ENCODE measurements around the gene CCDC183.
"Not testable (repeated sequence)": the region's sequence is repeated elsewhere in the genome, so short reads cannot be mapped to it uniquely, and the experiment has no call there.

The CCDC183 gene

DNA sequence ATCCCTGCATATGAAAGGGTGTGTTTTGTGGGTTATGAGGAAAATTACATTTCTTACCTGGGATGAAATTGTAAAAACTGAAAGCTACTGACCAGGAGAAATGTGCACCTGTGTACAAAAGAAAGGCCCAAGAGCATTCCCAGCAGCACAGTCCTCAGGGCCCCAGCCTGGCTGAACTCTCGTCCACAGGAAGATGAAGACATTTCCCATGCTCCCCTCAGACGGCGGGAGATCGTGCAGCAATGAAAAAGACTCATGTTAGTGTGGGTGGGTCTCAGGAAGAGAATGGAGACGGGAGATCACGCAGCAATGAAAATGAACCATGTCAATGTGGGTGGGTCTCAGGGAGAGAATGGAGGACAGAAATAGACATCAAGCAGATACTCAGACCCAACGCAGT, 19.2 kb upstream of the CCDC183 start:
- DNase-seq (ENCODE audit: low read depth) = no peak
- no peak overlapping the region for H3K4me3 ChIP-seq (ENCODE audit: low read depth, low read length)
- TF ChIP-seq MYC (IDR thresholded peaks at IDR 0.05; ENCODE audit: low read depth, low read length) = no peak

DNA sequence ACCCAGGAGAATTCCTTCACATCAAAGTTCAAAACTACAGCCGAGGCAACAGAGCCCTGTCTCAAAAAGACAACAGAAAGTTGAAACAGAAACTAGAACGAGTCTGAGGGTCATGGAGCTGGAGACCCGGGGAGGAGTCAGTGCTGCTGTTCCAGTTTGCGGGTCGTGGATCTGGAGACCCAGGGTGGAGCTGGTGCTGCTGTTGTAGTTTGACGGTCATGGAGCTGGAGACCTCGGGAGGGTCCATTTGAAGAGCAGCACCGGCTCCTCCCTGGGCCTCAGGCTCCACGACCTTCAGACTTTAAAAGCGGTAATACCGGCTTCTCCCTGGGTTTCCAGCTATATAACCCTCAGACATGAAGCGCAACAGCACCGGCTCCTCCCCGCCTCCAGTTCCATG, 18.8 kb upstream of the CCDC183 start:
- H3K4me3 ChIP-seq (ENCODE audit: low read depth, low read length) = no peak overlapping the region
- DNase-seq (ENCODE audit: low read depth) = no peak
- TF ChIP-seq MYC (IDR thresholded peaks at IDR 0.05; ENCODE audit: low read depth, low read length) (no peak), POLR2A (IDR thresholded peaks at IDR 0.05; ENCODE audit: extremely low read depth, insufficient read length) (no peak)
- TF ChIP-seq, protein P1, sequence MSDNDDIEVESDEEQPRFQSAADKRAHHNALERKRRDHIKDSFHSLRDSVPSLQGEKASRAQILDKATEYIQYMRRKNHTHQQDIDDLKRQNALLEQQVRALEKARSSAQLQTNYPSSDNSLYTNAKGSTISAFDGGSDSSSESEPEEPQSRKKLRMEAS (IDR thresholded peaks at IDR 0.05; ENCODE audit: low read depth, low read length) = no peak
- TF ChIP-seq, protein P2, sequence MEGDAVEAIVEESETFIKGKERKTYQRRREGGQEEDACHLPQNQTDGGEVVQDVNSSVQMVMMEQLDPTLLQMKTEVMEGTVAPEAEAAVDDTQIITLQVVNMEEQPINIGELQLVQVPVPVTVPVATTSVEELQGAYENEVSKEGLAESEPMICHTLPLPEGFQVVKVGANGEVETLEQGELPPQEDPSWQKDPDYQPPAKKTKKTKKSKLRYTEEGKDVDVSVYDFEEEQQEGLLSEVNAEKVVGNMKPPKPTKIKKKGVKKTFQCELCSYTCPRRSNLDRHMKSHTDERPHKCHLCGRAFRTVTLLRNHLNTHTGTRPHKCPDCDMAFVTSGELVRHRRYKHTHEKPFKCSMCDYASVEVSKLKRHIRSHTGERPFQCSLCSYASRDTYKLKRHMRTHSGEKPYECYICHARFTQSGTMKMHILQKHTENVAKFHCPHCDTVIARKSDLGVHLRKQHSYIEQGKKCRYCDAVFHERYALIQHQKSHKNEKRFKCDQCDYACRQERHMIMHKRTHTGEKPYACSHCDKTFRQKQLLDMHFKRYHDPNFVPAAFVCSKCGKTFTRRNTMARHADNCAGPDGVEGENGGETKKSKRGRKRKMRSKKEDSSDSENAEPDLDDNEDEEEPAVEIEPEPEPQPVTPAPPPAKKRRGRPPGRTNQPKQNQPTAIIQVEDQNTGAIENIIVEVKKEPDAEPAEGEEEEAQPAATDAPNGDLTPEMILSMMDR (IDR thresholded peaks at IDR 0.05; ENCODE audit: low read depth, low read length) = no peak

GRCh38 chr9:136779808-136780207, 16.3 kb upstream of the CCDC183 start:
- DNase-seq (ENCODE audit: low read depth) = no peak
- no peak for TF ChIP-seq POLR2A (IDR thresholded peaks at IDR 0.05; ENCODE audit: extremely low read depth, insufficient read length)
- TF ChIP-seq, protein P2 (IDR thresholded peaks at IDR 0.05; ENCODE audit: low read depth, low read length) = peak; percentile 2
- no peak overlapping the region for H3K4me3 ChIP-seq (ENCODE audit: low read depth, low read length)

DNA sequence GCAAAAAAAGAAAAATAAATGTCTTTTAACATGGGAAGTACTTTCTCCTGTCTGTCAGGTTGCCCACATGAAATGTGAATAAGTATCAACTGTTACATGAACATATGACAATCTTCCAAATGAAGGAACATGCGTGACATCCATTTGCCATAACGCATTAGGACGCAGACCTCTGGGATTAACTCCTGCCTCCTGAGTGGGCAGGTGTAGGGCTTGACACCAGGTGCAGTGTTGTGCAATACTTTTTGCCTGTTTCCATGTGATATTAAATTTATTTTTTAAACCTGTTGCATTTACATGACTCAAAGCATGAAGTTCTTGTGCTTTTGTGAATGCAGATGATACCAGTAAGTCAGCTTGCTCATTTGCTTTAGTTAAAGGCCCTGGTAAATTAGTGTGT, 13.7 kb upstream of the CCDC183 start:
- no peak for DNase-seq (ENCODE audit: low read depth)
- H3K4me3 ChIP-seq (ENCODE audit: low read depth, low read length) = no peak overlapping the region
- TF ChIP-seq, protein P1 (IDR thresholded peaks at IDR 0.05; ENCODE audit: low read depth, low read length) = no peak
- TF ChIP-seq POLR2A (IDR thresholded peaks at IDR 0.05; ENCODE audit: extremely low read depth, insufficient read length) (no peak), MYC (IDR thresholded peaks at IDR 0.05; ENCODE audit: low read depth, low read length) (no peak)
- TF ChIP-seq, protein P2 (IDR thresholded peaks at IDR 0.05; ENCODE audit: low read depth, low read length) = no peak

DNA sequence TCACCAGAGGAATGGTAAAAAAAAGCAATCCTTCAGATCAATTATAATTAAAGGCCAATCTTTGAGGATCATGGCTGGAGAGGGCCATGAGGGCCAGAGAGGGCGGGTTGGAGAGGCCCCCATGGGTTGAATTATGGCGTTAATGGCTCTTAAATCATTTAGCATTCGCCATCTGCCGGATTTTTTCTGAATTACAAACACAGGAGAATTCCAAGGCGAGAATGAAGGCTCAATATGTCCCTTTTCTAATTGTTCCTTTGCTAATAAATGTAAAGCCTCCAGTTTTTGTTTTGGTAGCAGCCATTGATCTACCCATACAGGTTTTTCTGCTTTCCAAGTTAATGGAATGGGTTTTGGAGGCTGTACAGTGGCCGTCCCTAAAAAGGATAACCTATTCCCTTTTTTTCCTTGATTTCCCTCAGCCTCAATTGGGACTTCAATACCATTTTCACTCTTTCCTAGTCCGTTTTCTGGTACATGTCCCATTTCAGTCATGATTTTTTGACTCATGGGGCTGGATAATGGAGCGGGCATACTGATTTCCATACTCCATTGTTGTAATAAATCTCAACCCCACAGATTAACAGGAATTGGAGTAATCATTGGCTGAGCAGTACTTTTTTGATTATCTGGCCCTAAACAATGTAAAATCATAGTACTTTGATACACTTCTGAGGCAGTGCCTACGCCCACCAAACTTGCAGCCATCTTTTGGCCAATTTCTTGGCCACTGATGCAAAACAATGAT, 11.7 kb upstream of the CCDC183 start:
- peak; percentile 49 for DNase-seq (ENCODE audit: low read depth)
- TF ChIP-seq, protein P2 (IDR thresholded peaks at IDR 0.05; ENCODE audit: low read depth, low read length) = no peak
- TF ChIP-seq MYC (IDR thresholded peaks at IDR 0.05; ENCODE audit: low read depth, low read length) (no peak), POLR2A (IDR thresholded peaks at IDR 0.05; ENCODE audit: extremely low read depth, insufficient read length) (no peak)
- TF ChIP-seq, protein P1 (IDR thresholded peaks at IDR 0.05; ENCODE audit: low read depth, low read length) = no peak
- H3K4me3 ChIP-seq (ENCODE audit: low read depth, low read length) = no peak overlapping the region

- DNase-seq (ENCODE audit: low read depth) = no peak
- TF ChIP-seq MYC (IDR thresholded peaks at IDR 0.05; ENCODE audit: low read depth, low read length) (no peak), POLR2A (IDR thresholded peaks at IDR 0.05; ENCODE audit: extremely low read depth, insufficient read length) (no peak)
- TF ChIP-seq, protein P1 (IDR thresholded peaks at IDR 0.05; ENCODE audit: low read depth, low read length) = no peak
- TF ChIP-seq, protein P2 (IDR thresholded peaks at IDR 0.05; ENCODE audit: low read depth, low read length) = no peak
- H3K4me3 ChIP-seq (ENCODE audit: low read depth, low read length) = no peak overlapping the region
These were observed 11.2 kb upstream of the CCDC183 start for GRCh38 chr9:136784997-136785361.

GRCh38 chr9:136785565-136786355, 10.4 kb upstream of the CCDC183 start:
- not testable (repeated sequence) for DNase-seq (ENCODE audit: low read depth); H3K4me3 ChIP-seq (ENCODE audit: low read depth, low read length)
